Breast epithelium (tissue), 4 donors: ENCODE results near the gene FNDC3B. TPM values are rescaled to one million over a fixed set of nuclear protein-coding genes. Genes with fewer than 3 reads are reported as not detected.

ENCODE experiments used
- DNase-seq, 2 donors: peaks; one replicate each; pipeline ENCODE4 v3.0.0-alpha.2; 2019; ENCODE audit warnings: low spot score in 2 of 2
- H3K27ac ChIP-seq, 2 donors: fragments of 200-600 bp; sonication (generic) in 1 of 2; one replicate each; pipeline ENCODE4 v1.5.1; 2016 to 2019; ENCODE audit warnings: mild to moderate bottlenecking in 1 of 2
- H3K27me3 ChIP-seq, 2 donors: fragments of 200-600 bp; sonication (generic) in 1 of 2; one replicate each; pipeline versions ENCODE4 v1.5.1 to v1.6.0; 2017 to 2019; ENCODE audit warnings: control low read depth in 1 of 2, mild to moderate bottlenecking in 1 of 2
- H3K36me3 ChIP-seq: fragments of 200-600 bp; one replicate; pipeline ENCODE4 v1.5.1; 2019
- H3K4me1 ChIP-seq, 2 donors: fragments of 200-600 bp; sonication (generic); one replicate each; pipeline ENCODE4 v1.5.1; 2016 to 2019; ENCODE audit warnings: control low read depth in 1 of 2
- H3K4me3 ChIP-seq, 3 donors: fragments of 200-600 bp; sonication (generic); 1 replicate in 2 of 3; 2 replicates in 1 of 3; pipeline ENCODE4 v1.5.1; 2016 to 2019; ENCODE audit warnings: mild to moderate bottlenecking in 3 of 3, moderate library complexity in 2 of 3
- H3K9me3 ChIP-seq, 2 donors: fragments of 200-600 bp; sonication (generic) in 1 of 2; one replicate each; pipeline ENCODE4 v1.5.1; 2016 to 2019; ENCODE audit warnings: control low read depth in 1 of 2
- CTCF ChIP-seq, 3 donors: fragments of 450-650 bp; IDR thresholded peaks; one replicate each; pipeline ENCODE4 v1.5.1; 2016 to 2017; ENCODE audit warnings: antibody characterized with exemption in 3 of 3, mild to moderate bottlenecking in 3 of 3, moderate library complexity in 3 of 3
- POLR2A ChIP-seq: fragments of 450-650 bp; IDR thresholded peaks from one replicate; pipeline ENCODE4 v1.6.1; 2016; ENCODE audit warnings: antibody characterized with exemption, mild to moderate bottlenecking, moderate library complexity
- POLR2AphosphoS5 ChIP-seq, 3 donors: sonication (generic); formaldehyde crosslinking; IDR thresholded peaks; one replicate each; pipeline ENCODE4 v1.6.1; 2017; ENCODE audit warnings: antibody characterized with exemption in 3 of 3
- intact Hi-C: fragments of 100-400 bp; cut with DNase I; formaldehyde crosslinking; loops from one replicate; pipeline ENCODE4 v1.15.1; 2023; ENCODE audit warnings: low total_unique reads
- total RNA-seq, 3 donors: library from RNA; depleted of rRNA; stranded (reverse); fragments of >200 nt; gene quantifications; one replicate each; pipeline ENCODE4 v1.1.0, GENCODE V29; 2016

Gene FNDC3B
- total RNA-seq, 3 donors from 2014 or later: 131 to 172 (median 149) TPM

GRCh38 chr3:172233474-172234277 lies 194.3 kb downstream of the FNDC3B start:
- H3K27me3 ChIP-seq: no peaks in the 10 kb centered on the region
- no peak for DNase-seq

GRCh38 chr3:172235698-172236097 lies 196.3 kb downstream of the FNDC3B start:
- H3K4me1 ChIP-seq: no peaks in the 10 kb centered on the region
- H3K36me3 ChIP-seq: no peaks in the 10 kb centered on the region
- DNase-seq: no peak
- TF ChIP-seq POLR2AphosphoS5 (IDR thresholded peaks at IDR 0.05): no peak
- TF ChIP-seq POLR2A: no peak
- no peak for TF ChIP-seq CTCF (IDR thresholded peaks at IDR 0.05)
- intact Hi-C loops: no loop called here
- H3K27me3 ChIP-seq: no peaks in the 10 kb centered on the region
- H3K4me3 ChIP-seq: no peak overlapping the region
- H3K27ac ChIP-seq: no peak overlapping the region
- H3K9me3 ChIP-seq: no peaks in the 10 kb centered on the region

More at GRCh38 chr3:172233474-172234277, 194.3 kb downstream of the FNDC3B start:
- Histone ChIP-seq H3K4me1 (no peaks in the 10 kb centered on the region), H3K27ac (no peak overlapping the region), H3K36me3 (no peaks in the 10 kb centered on the region), H3K4me3 (no peak overlapping the region), H3K9me3 (no peaks in the 10 kb centered on the region)
- TF ChIP-seq CTCF (IDR thresholded peaks at IDR 0.05) (no peak), POLR2AphosphoS5 (IDR thresholded peaks at IDR 0.05) (no peak), POLR2A (no peak)
- intact Hi-C loops: no loop called here

GRCh38 chr3:172236771-172237742 lies 197.7 kb downstream of the FNDC3B start:
- peak overlapping the region in 1 of 2 donors; percentile 29 for H3K27ac ChIP-seq
- intact Hi-C loops: no loop called here
- DNase-seq: no peak
- H3K36me3 ChIP-seq: no peaks in the 10 kb centered on the region
- H3K27me3 ChIP-seq: no peaks in the 10 kb centered on the region
- TF ChIP-seq POLR2AphosphoS5 (IDR thresholded peaks at IDR 0.05) (no peak), POLR2A (no peak), CTCF (IDR thresholded peaks at IDR 0.05) (no peak)
- H3K4me1 ChIP-seq: no peaks in the 10 kb centered on the region
- peaks cover 0 to 2% of the 10 kb centered on the region in 2 donors for H3K9me3 ChIP-seq
- H3K4me3 ChIP-seq: no peak overlapping the region

- H3K4me3 ChIP-seq: no peak overlapping the region
- H3K36me3 ChIP-seq: no peaks in the 10 kb centered on the region
- H3K27ac ChIP-seq: no peak overlapping the region
- H3K4me1 ChIP-seq: no peaks in the 10 kb centered on the region
- TF ChIP-seq POLR2AphosphoS5 (IDR thresholded peaks at IDR 0.05) (no peak), CTCF (IDR thresholded peaks at IDR 0.05) (no peak), POLR2A (no peak)
- intact Hi-C loops: no loop called here
- peaks cover 4 to 11% of the 10 kb centered on the region in 2 donors for H3K9me3 ChIP-seq
- DNase-seq: no peak
- H3K27me3 ChIP-seq: no peaks in the 10 kb centered on the region
These were observed 198.8 kb downstream of the FNDC3B start for GRCh38 chr3:172238188-172238587.
